ENCODE measurements around the gene RGMA.

The RGMA gene

DNA sequence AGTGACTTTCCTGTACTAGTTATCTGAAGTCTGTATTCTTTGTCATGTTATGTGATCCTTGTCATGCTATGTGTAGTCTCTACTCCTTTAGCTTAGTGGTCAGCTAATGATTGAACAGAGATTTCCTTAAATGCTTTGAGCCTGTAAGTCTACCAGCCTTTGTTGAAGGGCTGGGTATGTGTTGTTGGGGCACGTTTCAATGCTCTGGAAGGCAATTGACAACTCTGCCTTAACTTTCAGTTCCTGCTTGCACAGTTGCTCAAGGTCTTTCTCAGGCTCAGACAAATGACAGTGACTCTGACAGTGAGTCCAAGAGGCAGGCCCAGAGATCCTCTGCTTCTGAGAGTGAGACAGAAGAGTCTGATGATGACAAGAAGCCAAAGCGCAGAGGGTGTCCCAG is 99.5 kb downstream of the RGMA start:
- Histone ChIP-seq H3K4me3 (no peak overlapping the region), H3K27ac (peak overlapping the region in 1 of 21 experiments; percentile 6)

Data from skin epidermis (tissue), 12 donors.